Panc1 (cell line): ENCODE results near the gene CPNE4. TPM values are rescaled to one million over a fixed set of nuclear protein-coding genes. Genes with fewer than 3 reads are reported as not detected.

ENCODE experiments used
- ATAC-seq: fragments of 200-7000 bp; cut with Tn5 transposase; 2 replicates; pipeline ENCODE4 v1.9.1; 2020; ENCODE audit warnings: mild to moderate bottlenecking, moderate library complexity
- BruUV-seq: library from RNA; stranded (reverse); fragments of 400-500 nt; replicated peaks from 2 replicates; lab custom pipeline; 2021; lab: Mats Ljungman, UMichigan
- CTCF ChIA-PET: fragments of 300-600 bp; sonication (Branson Sonifier 250); formaldehyde crosslinking; loops from one replicate; lab custom pipeline; 2022; ENCODE audit warnings: antibody characterized with exemption; lab: Charles Lee
- POLR2A ChIA-PET: fragments of 300-600 bp; sonication (Branson Sonifier 250); formaldehyde crosslinking; loops from one replicate; lab custom pipeline; 2022; ENCODE audit warnings: antibody characterized with exemption; lab: Charles Lee
- DNase-seq: peaks from one replicate; pipeline ENCODE4 v3.0.0-alpha.2; 2010; ENCODE audit warnings: low read depth, low spot score
- H3K27ac ChIP-seq: 2 replicates; pipeline ENCODE4 v1.5.1; 2011; ENCODE audit warnings: mild to moderate bottlenecking, low read length, inconsistent platforms
- H3K27me3 ChIP-seq: fragments of 200-500 bp; sonication (Bioruptor generic); 2 replicates; pipeline ENCODE4 v1.6.0; 2014; ENCODE audit warnings: low read length, inconsistent platforms; ENCODE audit not compliant: control insufficient read depth, insufficient read depth
- H3K36me3 ChIP-seq: fragments of 200-500 bp; sonication (Bioruptor generic); 2 replicates; pipeline ENCODE4 v1.5.1; 2014; ENCODE audit warnings: inconsistent platforms, mild to moderate bottlenecking, low read length, moderate library complexity; ENCODE audit not compliant: control insufficient read depth, insufficient read depth
- H3K4me1 ChIP-seq: 2 replicates; pipeline ENCODE4 v1.5.1; 2011; ENCODE audit warnings: inconsistent platforms, mild to moderate bottlenecking, low read length, moderate library complexity; ENCODE audit not compliant: control insufficient read depth, insufficient read depth
- H3K4me3 ChIP-seq, 2 experiments: 2 replicates each; pipeline ENCODE4 v1.5.1; 2011 to 2012; ENCODE audit warnings: low read depth in 2 of 2, low read length in 2 of 2, mild to moderate bottlenecking in 2 of 2, inconsistent platforms in 1 of 2, moderate library complexity in 1 of 2
- H3K9me3 ChIP-seq: fragments of 200-500 bp; sonication (Bioruptor generic); 2 replicates; pipeline ENCODE4 v1.5.1; 2014; ENCODE audit warnings: low read depth, mild to moderate bottlenecking, inconsistent platforms, low read length, moderate library complexity; ENCODE audit not compliant: control insufficient read depth, insufficient read depth
- POLR2AphosphoS5 ChIP-seq: IDR thresholded peaks from 2 replicates; pipeline ENCODE4 v1.6.1; 2012; ENCODE audit warnings: mild to moderate bottlenecking, low read depth, low read length, moderate library complexity
- SIN3A ChIP-seq: IDR thresholded peaks from 2 replicates; pipeline ENCODE4 v1.6.1; 2012; ENCODE audit warnings: low read depth, mild to moderate bottlenecking, low read length, moderate library complexity, borderline replicate concordance; ENCODE audit not compliant: insufficient read depth
- TCF7L2 ChIP-seq: IDR thresholded peaks from 2 replicates; pipeline ENCODE4 v1.6.1; 2011; ENCODE audit warnings: mild to moderate bottlenecking, low read depth, low read length, inconsistent platforms
- in situ Hi-C: cut with HindIII; loops from 2 replicates; pipeline ENCODE4 v1.10.0; 2016; ENCODE audit warnings: low sequenced_read_pairs, low pct_unique_long_range_greater_than_20kb
- intact Hi-C: fragments of 100-400 bp; cut with micrococcal nuclease; formaldehyde crosslinking; loops from one replicate; pipeline ENCODE4 v1.10.0; 2022; ENCODE audit not compliant: unreplicated experiment
- total RNA-seq: library from RNA; stranded (reverse); gene quantifications from one replicate; pipeline ENCODE4 v1.2.1, GENCODE V29; 2021; ENCODE audit not compliant: unreplicated experiment
- TF ChIP-seq, protein P1 (sequence below): fragments of 450-650 bp; IDR thresholded peaks from 2 replicates; pipeline ENCODE4 v1.5.1; 2017; ENCODE audit warnings: mild to moderate bottlenecking
- TF ChIP-seq, protein P2 (sequence below), 2 experiments: IDR thresholded peaks; 2 replicates each; pipeline ENCODE4 v1.6.1; 2011 to 2012; ENCODE audit warnings: low read depth in 2 of 2, control low read depth in 1 of 2, low read length in 1 of 2, mild to moderate bottlenecking in 1 of 2, moderate library complexity in 1 of 2; ENCODE audit not compliant: insufficient read depth in 1 of 2

CPNE4 gene
- total RNA-seq, 1 experiment from 2014 or later, result not detected

DNA sequence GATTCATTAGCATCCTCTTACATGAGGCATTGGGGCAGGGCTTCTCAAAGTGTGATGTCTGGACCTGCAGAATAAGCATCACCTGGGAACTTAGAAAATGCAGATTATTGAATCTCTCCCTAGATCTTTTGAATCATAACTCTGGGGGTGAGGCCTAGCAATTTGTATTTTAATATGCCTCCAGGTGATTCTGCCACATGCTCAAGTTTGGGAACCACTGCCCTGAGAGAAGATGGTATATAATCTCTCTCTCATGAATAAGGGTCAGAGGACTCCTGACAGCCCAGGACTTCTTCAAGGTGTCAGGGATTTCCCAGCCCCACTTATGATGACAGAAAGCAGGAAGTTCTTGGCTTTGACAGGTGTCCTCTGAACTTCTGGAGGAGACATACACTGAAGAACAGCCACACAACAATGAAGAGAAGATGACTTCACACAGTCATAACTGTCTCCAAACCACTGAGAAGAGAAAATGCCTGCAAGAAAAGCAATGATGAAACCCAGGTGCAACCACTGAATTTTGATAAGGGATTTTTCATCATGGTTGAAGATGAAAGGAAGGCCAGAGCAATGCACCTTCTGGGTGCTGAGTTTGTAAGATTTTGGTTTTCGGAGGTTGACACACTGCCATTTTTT lies 320.1 kb downstream of the CPNE4 start:
- DNase-seq, result no peak
- ChIA-PET CTCF (no interaction called here), POLR2A (no interaction called here)
- no TSS peak for BruUV-seq
- H3K36me3 ChIP-seq, result no peaks in the 10 kb centered on the region
- TF ChIP-seq, protein P1, sequence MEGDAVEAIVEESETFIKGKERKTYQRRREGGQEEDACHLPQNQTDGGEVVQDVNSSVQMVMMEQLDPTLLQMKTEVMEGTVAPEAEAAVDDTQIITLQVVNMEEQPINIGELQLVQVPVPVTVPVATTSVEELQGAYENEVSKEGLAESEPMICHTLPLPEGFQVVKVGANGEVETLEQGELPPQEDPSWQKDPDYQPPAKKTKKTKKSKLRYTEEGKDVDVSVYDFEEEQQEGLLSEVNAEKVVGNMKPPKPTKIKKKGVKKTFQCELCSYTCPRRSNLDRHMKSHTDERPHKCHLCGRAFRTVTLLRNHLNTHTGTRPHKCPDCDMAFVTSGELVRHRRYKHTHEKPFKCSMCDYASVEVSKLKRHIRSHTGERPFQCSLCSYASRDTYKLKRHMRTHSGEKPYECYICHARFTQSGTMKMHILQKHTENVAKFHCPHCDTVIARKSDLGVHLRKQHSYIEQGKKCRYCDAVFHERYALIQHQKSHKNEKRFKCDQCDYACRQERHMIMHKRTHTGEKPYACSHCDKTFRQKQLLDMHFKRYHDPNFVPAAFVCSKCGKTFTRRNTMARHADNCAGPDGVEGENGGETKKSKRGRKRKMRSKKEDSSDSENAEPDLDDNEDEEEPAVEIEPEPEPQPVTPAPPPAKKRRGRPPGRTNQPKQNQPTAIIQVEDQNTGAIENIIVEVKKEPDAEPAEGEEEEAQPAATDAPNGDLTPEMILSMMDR, result no peak
- TF ChIP-seq SIN3A (no peak), TCF7L2 (no peak), POLR2AphosphoS5 (no peak)
- TF ChIP-seq, protein P2, sequence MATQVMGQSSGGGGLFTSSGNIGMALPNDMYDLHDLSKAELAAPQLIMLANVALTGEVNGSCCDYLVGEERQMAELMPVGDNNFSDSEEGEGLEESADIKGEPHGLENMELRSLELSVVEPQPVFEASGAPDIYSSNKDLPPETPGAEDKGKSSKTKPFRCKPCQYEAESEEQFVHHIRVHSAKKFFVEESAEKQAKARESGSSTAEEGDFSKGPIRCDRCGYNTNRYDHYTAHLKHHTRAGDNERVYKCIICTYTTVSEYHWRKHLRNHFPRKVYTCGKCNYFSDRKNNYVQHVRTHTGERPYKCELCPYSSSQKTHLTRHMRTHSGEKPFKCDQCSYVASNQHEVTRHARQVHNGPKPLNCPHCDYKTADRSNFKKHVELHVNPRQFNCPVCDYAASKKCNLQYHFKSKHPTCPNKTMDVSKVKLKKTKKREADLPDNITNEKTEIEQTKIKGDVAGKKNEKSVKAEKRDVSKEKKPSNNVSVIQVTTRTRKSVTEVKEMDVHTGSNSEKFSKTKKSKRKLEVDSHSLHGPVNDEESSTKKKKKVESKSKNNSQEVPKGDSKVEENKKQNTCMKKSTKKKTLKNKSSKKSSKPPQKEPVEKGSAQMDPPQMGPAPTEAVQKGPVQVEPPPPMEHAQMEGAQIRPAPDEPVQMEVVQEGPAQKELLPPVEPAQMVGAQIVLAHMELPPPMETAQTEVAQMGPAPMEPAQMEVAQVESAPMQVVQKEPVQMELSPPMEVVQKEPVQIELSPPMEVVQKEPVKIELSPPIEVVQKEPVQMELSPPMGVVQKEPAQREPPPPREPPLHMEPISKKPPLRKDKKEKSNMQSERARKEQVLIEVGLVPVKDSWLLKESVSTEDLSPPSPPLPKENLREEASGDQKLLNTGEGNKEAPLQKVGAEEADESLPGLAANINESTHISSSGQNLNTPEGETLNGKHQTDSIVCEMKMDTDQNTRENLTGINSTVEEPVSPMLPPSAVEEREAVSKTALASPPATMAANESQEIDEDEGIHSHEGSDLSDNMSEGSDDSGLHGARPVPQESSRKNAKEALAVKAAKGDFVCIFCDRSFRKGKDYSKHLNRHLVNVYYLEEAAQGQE (IDR thresholded peaks at IDR 0.05; ENCODE audit: insufficient read depth in 1 of 2, low read depth in 2 of 2, low read length in 1 of 2), result no peak
- no peak overlapping the region for H3K27ac ChIP-seq
- in situ Hi-C loops, result no loop called here
- no peak for ATAC-seq
- intact Hi-C loops, result no loop called here
- no peak overlapping the region for H3K4me3 ChIP-seq
- H3K4me1 ChIP-seq, result no peaks in the 10 kb centered on the region
- no peaks in the 10 kb centered on the region for H3K9me3 ChIP-seq
- 0 out of 2 replicates have a peak, but pooled peaks cover 2% of the 10 kb centered on the region for H3K27me3 ChIP-seq

DNA sequence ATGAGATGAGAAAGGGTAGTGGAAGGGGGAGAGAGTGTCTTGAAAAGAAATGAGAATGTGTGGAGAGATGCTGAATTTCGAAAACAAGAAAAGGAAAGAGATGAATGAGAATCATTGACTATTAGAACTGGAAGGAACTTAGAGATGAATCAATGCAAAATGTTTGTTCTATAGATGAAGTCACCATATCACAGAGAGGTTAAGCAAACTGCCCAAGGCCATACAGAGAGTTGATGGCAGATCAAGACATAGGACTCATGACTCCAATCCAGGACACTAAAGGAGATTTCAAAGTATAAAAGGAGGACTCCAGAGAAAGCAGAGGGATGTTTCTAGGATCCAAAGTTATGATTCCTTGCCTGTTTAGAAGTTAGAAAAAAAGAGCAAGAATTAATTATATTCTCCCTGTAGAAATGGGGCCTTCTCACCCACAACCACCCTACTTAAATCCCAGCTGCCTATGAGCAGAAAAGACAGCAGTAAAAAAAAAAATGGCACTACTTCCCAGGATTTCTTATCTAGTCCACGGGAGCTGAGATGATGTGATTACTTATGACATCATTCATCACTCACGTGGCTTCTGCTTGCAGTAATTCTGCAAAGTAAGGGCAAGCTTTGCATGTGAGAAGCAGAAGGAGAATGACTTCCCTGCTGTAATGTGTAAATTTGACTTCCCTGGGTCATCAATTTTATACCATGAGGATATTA lies 321.2 kb downstream of the CPNE4 start:
- CTCF ChIA-PET, result interaction anchor here (0.7 kb wide), 1 partner anchor 91 kb away, joined by 3 read pairs; no protein-coding TSS in a partner anchor
- in situ Hi-C loops, result no loop called here
- no peak for DNase-seq

More for the DNA sequence above, 321.2 kb downstream of the CPNE4 start:
- Histone ChIP-seq H3K4me1 (no peaks in the 10 kb centered on the region), H3K27me3 (0 out of 2 replicates have a peak, but pooled peaks cover 2% of the 10 kb centered on the region), H3K9me3 (no peaks in the 10 kb centered on the region), H3K27ac (no peak overlapping the region), H3K36me3 (no peaks in the 10 kb centered on the region), H3K4me3 (no peak overlapping the region)
- POLR2A ChIA-PET, result no interaction called here
- intact Hi-C loops, result no loop called here
- no TSS peak for BruUV-seq
- no peak for ATAC-seq
- TF ChIP-seq SIN3A (no peak), POLR2AphosphoS5 (no peak), TCF7L2 (no peak)
- TF ChIP-seq, protein P1, result no peak
- TF ChIP-seq, protein P2 (IDR thresholded peaks at IDR 0.05; ENCODE audit: insufficient read depth in 1 of 2, low read depth in 2 of 2, low read length in 1 of 2), result no peak
